Stimulated activated CD8-positive, alpha-beta memory T cell treated with anti-CD3 and anti-CD28 coated beads, Interleukin-15, amount 100 ng/mL, for 1 hour (primary cell): ENCODE measurements around the gene FBLN7.

Experiments used
- DNase-seq: peaks from one replicate; pipeline ENCODE4 v3.0.0-alpha.2; 2020; ENCODE audit warnings: low read depth

The FBLN7 gene

GRCh38 chr2:112140899-112141625, 2.9 kb downstream of the FBLN7 start:
- no peak for DNase-seq

- DNase-seq = no peak
These were observed 3.4 kb downstream of the FBLN7 start for GRCh38 chr2:112141626-112142007.

GRCh38 chr2:112142525-112143078, 4.4 kb downstream of the FBLN7 start:
- DNase-seq = no peak

- DNase-seq = no peak
These were observed 5.0 kb downstream of the FBLN7 start for GRCh38 chr2:112143150-112143549.

GRCh38 chr2:112144966-112145365, 6.8 kb downstream of the FBLN7 start:
- no peak for DNase-seq

- DNase-seq = no peak
These were observed 9.4 kb downstream of the FBLN7 start for GRCh38 chr2:112147382-112148168.

- no peak for DNase-seq
These were observed 10.3 kb downstream of the FBLN7 start for GRCh38 chr2:112148477-112148876.

GRCh38 chr2:112149194-112149593, 11.0 kb downstream of the FBLN7 start:
- DNase-seq = no peak

GRCh38 chr2:112149866-112150435, 11.8 kb downstream of the FBLN7 start:
- no peak for DNase-seq

- no peak for DNase-seq
These were observed 12.3 kb downstream of the FBLN7 start for GRCh38 chr2:112150447-112150846.

- no peak for DNase-seq
These were observed 12.7 kb downstream of the FBLN7 start for GRCh38 chr2:112150851-112151250.

- DNase-seq = no peak
These were observed 13.1 kb downstream of the FBLN7 start for GRCh38 chr2:112151271-112151670.

GRCh38 chr2:112151701-112152440, 13.7 kb downstream of the FBLN7 start:
- no peak for DNase-seq

GRCh38 chr2:112152476-112153178, 14.4 kb downstream of the FBLN7 start:
- DNase-seq = no peak

- DNase-seq = no peak
These were observed 14.9 kb downstream of the FBLN7 start for GRCh38 chr2:112153179-112153490.

GRCh38 chr2:112153501-112153900, 15.3 kb downstream of the FBLN7 start:
- DNase-seq = no peak

- no peak for DNase-seq
These were observed 16.3 kb downstream of the FBLN7 start for GRCh38 chr2:112154246-112155117.

GRCh38 chr2:112155331-112156151, 17.4 kb downstream of the FBLN7 start:
- DNase-seq = no peak

- no peak for DNase-seq
These were observed 18.2 kb downstream of the FBLN7 start for GRCh38 chr2:112156152-112156986.
